K562 (cell line): ENCODE results near the gene ZBTB49. TPM values are rescaled to one million over a fixed set of nuclear protein-coding genes. Genes with fewer than 3 reads are reported as not detected.

Experiments used
- CBFA2T3 ChIP-seq: fragments of 450-650 bp; IDR thresholded peaks from 2 replicates; pipeline ENCODE4 v1.6.1; 2017
- CREB5 ChIP-seq: fragments of 250-450 bp; sonication (Bioruptor Pico); IDR thresholded peaks from 2 replicates; pipeline ENCODE4 v1.5.0; 2020; ENCODE audit warnings: mild to moderate bottlenecking
- ERF ChIP-seq: fragments of 450-650 bp; formaldehyde crosslinking; IDR thresholded peaks from 2 replicates; pipeline ENCODE4 v1.4.0; 2020; ENCODE audit warnings: mild to moderate bottlenecking, mixed read lengths
- ETS2 ChIP-seq: IDR thresholded peaks from 2 replicates; pipeline ENCODE4 v1.6.1; 2016; ENCODE audit warnings: borderline replicate concordance, missing genetic modification characterization, mild to moderate bottlenecking, moderate library complexity, missing compliant biosample characterization; ENCODE audit not compliant: poor library complexity, severe bottlenecking
- HOXB6 ChIP-seq: fragments of 250-450 bp; sonication (Bioruptor Pico); IDR thresholded peaks from 2 replicates; pipeline ENCODE4 v1.5.1; 2022; ENCODE audit warnings: mild to moderate bottlenecking, borderline replicate concordance
- MAX ChIP-seq: sonication (generic); formaldehyde crosslinking; IDR thresholded peaks from 2 replicates; pipeline ENCODE4 v1.9.0; 2022; ENCODE audit warnings: mild to moderate bottlenecking, missing genetic modification reagents
- MYBL2 ChIP-seq, 2 experiments: fragments of 450-650 bp in 1 of 2; sonication (generic) in 1 of 2; formaldehyde crosslinking in 1 of 2; IDR thresholded peaks; 2 replicates each; pipeline versions ENCODE4 v1.6.1 to v1.8.1; 2017 to 2022; ENCODE audit warnings: borderline replicate concordance in 1 of 2, inconsistent platforms in 1 of 2, low read depth in 1 of 2, mild to moderate bottlenecking in 1 of 2, missing genetic modification reagents in 1 of 2, moderate library complexity in 1 of 2
- PHB ChIP-seq: fragments of 250-450 bp; sonication (Bioruptor Pico); IDR thresholded peaks from 2 replicates; pipeline ENCODE4 v1.5.0; 2021
- SIN3B ChIP-seq: fragments of 450-650 bp; IDR thresholded peaks from 2 replicates; pipeline ENCODE4 v1.6.1; 2017; ENCODE audit warnings: low read depth, mild to moderate bottlenecking, moderate library complexity
- TEAD2 ChIP-seq: fragments of 450-650 bp; IDR thresholded peaks from 2 replicates; pipeline ENCODE4 v1.6.1; 2016; ENCODE audit warnings: missing genetic modification characterization, control low read depth, missing compliant biosample characterization
- USF1 ChIP-seq: sonication (generic); formaldehyde crosslinking; IDR thresholded peaks from 2 replicates; pipeline ENCODE4 v1.9.0; 2022; ENCODE audit warnings: mild to moderate bottlenecking, missing genetic modification reagents
- ZNF274 ChIP-seq: IDR thresholded peaks from 2 replicates; pipeline ENCODE4 v1.6.1; 2011; ENCODE audit warnings: low read depth, mild to moderate bottlenecking, low read length, moderate library complexity, borderline replicate concordance
- ZNF318 ChIP-seq, 2 experiments: fragments of 450-650 bp; IDR thresholded peaks; 2 replicates each; pipeline ENCODE4 v1.6.1; 2016; ENCODE audit warnings: mild to moderate bottlenecking in 2 of 2, borderline replicate concordance in 1 of 2, low read depth in 1 of 2, moderate library complexity in 1 of 2
- ZNF586 ChIP-seq: fragments of 450-650 bp; formaldehyde crosslinking; conservative IDR thresholded peaks from 2 replicates; pipeline ENCODE4 v1.4.0; 2020; ENCODE audit warnings: mild to moderate bottlenecking, moderate library complexity
- ZNF655 ChIP-seq: fragments of 250-450 bp; sonication (Bioruptor Pico); IDR thresholded peaks from 2 replicates; pipeline ENCODE4 v1.5.0; 2021
- ZNF785 ChIP-seq: fragments of 250-450 bp; sonication (Bioruptor Pico); IDR thresholded peaks from 2 replicates; pipeline ENCODE4 v1.4.0; 2020; ENCODE audit warnings: mild to moderate bottlenecking
- polyA plus RNA-seq, 8 experiments: library from polyadenylated mRNA; depleted of rRNA in 4 of 8; stranded (reverse) in 5 of 8; unstranded in 3 of 8; fragments of >200 nt; fragmentation: Nextera tagmentation in 2 of 8; fragmentation: Illumina TruSeq in 1 of 8; extraction: Ambion mirVana in 2 of 8; extraction: Trizol in 1 of 8; gene quantifications; 2 replicates each; pipeline versions ENCODE4 v1.2.1 to v1.2.3, GENCODE V29; 2011 to 2014; ENCODE audit warnings: inconsistent platforms in 1 of 8, missing spikeins in 1 of 8
- total RNA-seq, 7 experiments: library from RNA; depleted of rRNA in 6 of 7; stranded (reverse); fragments of >200 nt in 6 of 7; fragmentation: Illumina TruSeq in 2 of 7; extraction: Trizol in 2 of 7; gene quantifications; 2 replicates each; pipeline versions ENCODE4 v1.2.1 to v1.2.3, GENCODE V29; 2011 to 2021; ENCODE audit warnings: low replicate concordance in 1 of 7

The ZBTB49 gene
- total and polyA plus RNA-seq, 9 of the 15 experiments (the other 6 are each of a cell fraction or from before 2014, with no cell fraction given) = 0.49 to 8.0 (median 4.2) TPM

GRCh38 chr4:4281787-4282186, 8.3 kb upstream of the ZBTB49 start (continued):
- TF ChIP-seq ZNF318 (IDR thresholded peaks at IDR 0.05; ENCODE audit: borderline replicate concordance in 1 of 2, low read depth in 1 of 2) (no peak), HOXB6 (CRISPR knock-in tag) (no peak), ZNF655 (CRISPR knock-in tag) (no peak), TEAD2 (no peak), USF1 (CRISPR knock-in tag) (no peak), CREB5 (CRISPR knock-in tag) (no peak), ETS2 (tag) (no peak), ZNF274 (no peak), MYBL2 (IDR thresholded peaks at IDR 0.05; ENCODE audit: low read depth) (no peak), MYBL2 (CRISPR knock-in tag; IDR thresholded peaks at IDR 0.05; ENCODE audit: borderline replicate concordance) (no peak), ERF (CRISPR knock-in tag) (no peak), PHB (CRISPR knock-in tag) (no peak), CBFA2T3 (no peak), MAX (CRISPR knock-in tag) (no peak), ZNF785 (CRISPR knock-in tag) (no peak), ZNF586 (no peak), SIN3B (no peak)
